ENCODE measurements around the gene SLC25A47.

The SLC25A47 gene

DNA sequence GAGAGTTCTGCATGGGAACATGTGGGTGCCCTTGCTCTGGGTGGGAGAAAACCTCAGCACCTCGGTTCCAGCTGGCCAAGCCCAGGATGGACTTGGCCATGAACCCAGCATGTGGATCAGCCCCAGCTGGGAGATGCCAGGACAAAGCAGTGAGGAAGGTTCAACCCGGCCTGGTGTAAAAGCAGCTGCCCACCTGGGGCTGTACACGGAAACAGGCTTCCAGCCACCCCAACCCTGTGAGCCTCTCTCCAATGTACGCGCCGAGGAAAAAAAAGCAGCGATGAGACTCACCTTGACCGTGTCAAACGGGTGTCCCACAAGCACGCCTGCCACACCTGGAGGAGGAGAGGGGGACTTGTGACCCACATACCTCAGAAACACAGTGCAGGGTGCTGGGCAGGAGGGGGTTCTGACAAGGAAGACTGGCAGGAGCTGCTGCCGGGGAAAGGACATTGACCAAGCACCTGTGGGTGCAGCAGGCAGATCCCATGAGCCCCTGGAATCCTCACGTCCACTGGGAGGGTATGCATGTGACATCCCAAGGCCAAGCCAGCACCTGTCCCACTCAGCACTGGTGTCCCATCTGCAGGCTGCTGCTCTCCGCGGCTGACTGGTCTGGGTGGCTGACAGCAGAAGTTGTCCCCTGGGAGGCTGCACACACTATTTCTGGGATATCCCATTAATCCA is 24.4 kb upstream of the SLC25A47 start:
- H3K4me3 ChIP-seq (replicated peaks; ENCODE audit: low read depth, low read length) = no peak overlapping the region
- no peak for TF ChIP-seq CTCF (IDR thresholded peaks at IDR 0.05; ENCODE audit: low read depth, low read length, missing control alignments)
- no peak for DNase-seq (ENCODE audit: extremely low read depth, low read depth)

- TF ChIP-seq CTCF (IDR thresholded peaks at IDR 0.05; ENCODE audit: low read depth, low read length, missing control alignments) = no peak
- DNase-seq (ENCODE audit: extremely low read depth, low read depth) = no peak
- no peak overlapping the region for H3K4me3 ChIP-seq (replicated peaks; ENCODE audit: low read depth, low read length)
These were observed 23.9 kb upstream of the SLC25A47 start for GRCh38 chr14:100299238-100299560.

DNA sequence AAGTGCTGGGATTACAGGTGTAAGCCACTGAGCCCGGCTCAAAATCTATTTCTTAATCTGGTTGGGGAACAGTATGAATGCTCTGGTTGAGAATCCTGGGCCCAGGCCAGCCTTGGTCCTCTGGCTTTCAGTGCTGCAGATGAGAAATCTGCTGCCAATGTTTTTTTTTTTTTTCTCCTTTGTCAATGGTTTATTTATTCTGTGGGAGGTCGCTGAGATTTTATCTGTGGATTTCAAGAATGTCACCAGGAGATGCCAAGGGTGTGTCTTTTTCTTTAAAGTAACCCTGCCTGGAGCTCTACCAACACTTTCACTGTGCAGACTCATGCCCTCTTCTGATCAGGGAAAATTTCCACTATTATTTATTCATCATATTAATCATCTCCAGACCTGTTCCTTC is 20.5 kb upstream of the SLC25A47 start:
- no peak overlapping the region for H3K4me3 ChIP-seq (replicated peaks; ENCODE audit: low read depth, low read length)
- no peak for DNase-seq (ENCODE audit: extremely low read depth, low read depth)
- TF ChIP-seq CTCF (IDR thresholded peaks at IDR 0.05; ENCODE audit: low read depth, low read length, missing control alignments) = no peak

DNA sequence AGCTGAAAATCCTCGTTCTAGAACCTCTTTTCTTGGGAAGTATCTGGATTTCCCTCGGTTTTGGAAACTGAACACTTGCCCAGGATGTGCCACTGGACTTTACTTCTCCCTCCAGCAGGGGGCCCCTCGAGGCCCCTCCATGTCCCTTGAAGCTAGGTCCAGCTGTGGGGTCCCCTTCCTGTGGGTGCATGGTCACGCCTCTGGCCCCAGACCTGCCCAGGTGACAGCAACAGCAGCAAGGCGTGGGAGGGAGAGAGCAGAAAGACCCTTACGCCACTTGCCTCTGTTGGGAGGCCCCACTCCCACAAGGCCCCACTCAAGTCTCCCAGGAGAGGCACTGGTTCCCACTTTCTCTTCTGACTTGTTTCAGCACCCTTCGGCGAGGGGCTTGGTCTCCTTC is 20.0 kb upstream of the SLC25A47 start:
- no peak for DNase-seq (ENCODE audit: extremely low read depth, low read depth)
- no peak overlapping the region for H3K4me3 ChIP-seq (replicated peaks; ENCODE audit: low read depth, low read length)
- peak; percentile 80 for TF ChIP-seq CTCF (IDR thresholded peaks at IDR 0.05; ENCODE audit: low read depth, low read length, missing control alignments)

DNA sequence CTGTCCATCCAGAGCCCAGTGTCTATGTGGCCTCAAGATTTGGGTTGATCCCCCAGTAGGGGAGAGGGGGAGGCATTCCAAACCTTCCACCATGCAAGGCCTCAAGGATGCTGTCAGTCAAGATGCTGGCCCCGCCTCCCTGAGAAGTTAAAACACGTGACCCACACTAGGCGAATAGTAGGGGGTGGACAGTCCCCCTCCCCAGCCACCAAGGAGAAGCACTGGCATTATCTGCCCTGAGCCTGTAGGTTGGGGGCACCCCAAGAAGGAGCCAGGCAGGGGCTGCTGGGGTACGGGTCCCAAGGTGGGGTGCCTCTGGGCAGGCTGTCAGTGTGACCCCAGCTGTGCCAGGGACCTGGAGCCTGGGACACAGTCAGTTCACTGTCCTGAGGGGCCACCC is 19.2 kb upstream of the SLC25A47 start:
- no peak for TF ChIP-seq CTCF (IDR thresholded peaks at IDR 0.05; ENCODE audit: low read depth, low read length, missing control alignments)
- no peak overlapping the region for H3K4me3 ChIP-seq (replicated peaks; ENCODE audit: low read depth, low read length)
- no peak for DNase-seq (ENCODE audit: extremely low read depth, low read depth)

DNA sequence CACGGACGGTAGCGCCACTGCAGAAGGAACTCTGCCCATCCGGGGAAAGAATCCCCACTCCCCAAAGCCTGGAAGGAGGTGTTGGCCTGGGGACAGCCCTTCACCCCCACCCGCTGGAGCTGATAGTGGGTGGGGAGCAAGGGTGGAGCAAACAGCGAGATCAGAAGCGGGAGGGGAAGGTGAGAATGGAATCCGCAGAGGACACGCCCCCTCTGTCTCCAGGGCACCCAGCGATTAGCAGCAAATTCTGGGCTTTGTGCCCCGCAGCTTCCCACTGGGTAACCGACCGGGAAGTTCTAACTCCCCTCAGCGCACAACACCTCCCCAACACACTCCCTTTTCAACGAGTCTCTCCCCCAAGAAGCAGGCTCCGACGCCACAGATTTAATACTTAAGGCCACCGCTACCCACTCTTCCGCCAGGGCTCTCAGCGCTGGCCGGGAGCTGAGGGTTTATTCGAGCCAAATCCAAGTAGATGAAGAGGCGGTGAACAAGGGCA is 18.3 kb upstream of the SLC25A47 start:
- no peak for DNase-seq (ENCODE audit: extremely low read depth, low read depth)

More for the DNA sequence above, 18.3 kb upstream of the SLC25A47 start:
- no peak for TF ChIP-seq CTCF (IDR thresholded peaks at IDR 0.05; ENCODE audit: low read depth, low read length, missing control alignments)
- peak overlapping the region; percentile 69 for H3K4me3 ChIP-seq (replicated peaks; ENCODE audit: low read depth, low read length)
